Endothelial cell (in vitro differentiated cells): ENCODE data around the gene ARL13B. TPM values are rescaled to one million over a fixed set of nuclear protein-coding genes. Genes with fewer than 3 reads are reported as not detected.
"Not testable (repeated sequence)": the region's sequence is repeated elsewhere in the genome, so short reads cannot be mapped to it uniquely, and the experiment has no call there.

ENCODE experiments used
- DNase-seq: peaks from one replicate; pipeline ENCODE4 v3.0.0; 2021; ENCODE audit warnings: low spot score
- H3K27ac Mint-ChIP-seq: one replicate; pipeline ENCODE4 v1.8.0; 2021; ENCODE audit warnings: mixed read lengths, inconsistent platforms; ENCODE audit not compliant: unreplicated experiment
- H3K27me3 Mint-ChIP-seq: one replicate; pipeline ENCODE4 v1.8.0; 2021; ENCODE audit warnings: mild to moderate bottlenecking, moderate library complexity, mixed read lengths, inconsistent platforms; ENCODE audit not compliant: unreplicated experiment
- H3K36me3 Mint-ChIP-seq: one replicate; pipeline ENCODE4 v1.8.0; 2021; ENCODE audit warnings: mild to moderate bottlenecking, low read depth, mixed read lengths, inconsistent platforms; ENCODE audit not compliant: unreplicated experiment
- H3K4me1 Mint-ChIP-seq: one replicate; pipeline ENCODE4 v1.8.0; 2021; ENCODE audit warnings: mild to moderate bottlenecking, mixed read lengths, inconsistent platforms; ENCODE audit not compliant: unreplicated experiment
- H3K4me3 Mint-ChIP-seq: one replicate; pipeline ENCODE4 v1.8.0; 2021; ENCODE audit warnings: mild to moderate bottlenecking, mixed read lengths, inconsistent platforms; ENCODE audit not compliant: unreplicated experiment
- H3K9me3 Mint-ChIP-seq: one replicate; pipeline ENCODE4 v1.8.0; 2021; ENCODE audit warnings: mixed read lengths, inconsistent platforms; ENCODE audit not compliant: unreplicated experiment
- total RNA-seq: library from RNA; stranded (reverse); fragmentation: NEBNext Ultra II Directional; extraction: Animal tissue kit (Norgen Biotek cat#: 25700); gene quantifications from one replicate; pipeline ENCODE4 v1.2.1, GENCODE V29; 2021; ENCODE audit not compliant: unreplicated experiment
- TF ChIP-seq, protein P1 (sequence below): fragments of 200-600 bp; sonication (generic); IDR thresholded peaks from one replicate; pipeline ENCODE4 v1.5.0; 2021; ENCODE audit warnings: antibody characterized with exemption; ENCODE audit not compliant: unreplicated experiment

Gene ARL13B
- total RNA-seq, 1 donor from 2014 or later = 15.3 TPM

DNA sequence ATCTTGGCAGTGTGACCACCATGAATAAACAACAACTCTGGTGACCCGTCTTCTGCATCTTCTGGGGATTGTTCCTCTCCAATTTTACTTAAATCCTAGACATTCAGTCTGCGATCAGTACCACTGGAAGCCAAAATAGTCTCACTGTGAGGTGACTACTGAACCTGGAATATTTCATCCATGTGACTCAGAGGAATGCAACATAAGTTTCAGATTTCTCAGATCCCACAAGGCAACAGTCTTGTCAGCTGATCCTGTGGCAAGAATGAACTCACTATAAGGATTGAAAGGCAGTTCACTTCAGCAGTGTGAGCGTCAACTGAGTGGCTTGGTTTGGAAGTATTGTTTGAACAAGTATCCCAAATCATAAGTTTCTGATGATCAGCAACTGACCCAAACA lies 96.1 kb downstream of the ARL13B start:
- no peak for DNase-seq
- TF ChIP-seq, protein P1, sequence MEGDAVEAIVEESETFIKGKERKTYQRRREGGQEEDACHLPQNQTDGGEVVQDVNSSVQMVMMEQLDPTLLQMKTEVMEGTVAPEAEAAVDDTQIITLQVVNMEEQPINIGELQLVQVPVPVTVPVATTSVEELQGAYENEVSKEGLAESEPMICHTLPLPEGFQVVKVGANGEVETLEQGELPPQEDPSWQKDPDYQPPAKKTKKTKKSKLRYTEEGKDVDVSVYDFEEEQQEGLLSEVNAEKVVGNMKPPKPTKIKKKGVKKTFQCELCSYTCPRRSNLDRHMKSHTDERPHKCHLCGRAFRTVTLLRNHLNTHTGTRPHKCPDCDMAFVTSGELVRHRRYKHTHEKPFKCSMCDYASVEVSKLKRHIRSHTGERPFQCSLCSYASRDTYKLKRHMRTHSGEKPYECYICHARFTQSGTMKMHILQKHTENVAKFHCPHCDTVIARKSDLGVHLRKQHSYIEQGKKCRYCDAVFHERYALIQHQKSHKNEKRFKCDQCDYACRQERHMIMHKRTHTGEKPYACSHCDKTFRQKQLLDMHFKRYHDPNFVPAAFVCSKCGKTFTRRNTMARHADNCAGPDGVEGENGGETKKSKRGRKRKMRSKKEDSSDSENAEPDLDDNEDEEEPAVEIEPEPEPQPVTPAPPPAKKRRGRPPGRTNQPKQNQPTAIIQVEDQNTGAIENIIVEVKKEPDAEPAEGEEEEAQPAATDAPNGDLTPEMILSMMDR = no peak
- H3K36me3 Mint-ChIP-seq = peaks cover 9% of the 10 kb centered on the region
- no peak overlapping the region for H3K4me3 Mint-ChIP-seq
- H3K27ac Mint-ChIP-seq = no peak overlapping the region
- peaks cover 9% of the 10 kb centered on the region for H3K4me1 Mint-ChIP-seq
- H3K9me3 Mint-ChIP-seq = no peaks in the 10 kb centered on the region
- peaks cover 5% of the 10 kb centered on the region for H3K27me3 Mint-ChIP-seq

DNA sequence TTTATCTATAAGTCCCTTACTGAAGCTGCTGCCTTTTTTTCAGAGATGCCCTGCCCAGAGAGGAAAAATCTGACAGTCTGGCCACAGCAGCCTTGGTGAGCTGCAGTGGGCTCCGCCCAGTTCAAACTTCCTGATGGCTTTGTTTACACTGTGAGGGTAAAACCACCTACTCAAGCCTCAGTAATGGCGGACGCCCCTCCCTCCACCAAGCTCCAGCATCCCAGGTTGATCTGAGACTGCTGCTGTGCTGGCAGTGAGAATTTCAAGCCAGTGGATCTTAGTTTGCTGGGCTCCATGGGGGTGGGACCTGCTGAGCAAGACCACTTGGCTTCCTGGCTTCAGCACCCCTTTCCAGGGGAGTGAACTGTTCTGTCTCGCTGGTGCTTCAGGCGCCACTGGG lies 100.6 kb downstream of the ARL13B start:
- DNase-seq, H3K27me3 Mint-ChIP-seq, H3K36me3 Mint-ChIP-seq, H3K4me1 Mint-ChIP-seq, H3K27ac Mint-ChIP-seq, H3K4me3 Mint-ChIP-seq, H3K9me3 Mint-ChIP-seq: not testable (repeated sequence)

DNA sequence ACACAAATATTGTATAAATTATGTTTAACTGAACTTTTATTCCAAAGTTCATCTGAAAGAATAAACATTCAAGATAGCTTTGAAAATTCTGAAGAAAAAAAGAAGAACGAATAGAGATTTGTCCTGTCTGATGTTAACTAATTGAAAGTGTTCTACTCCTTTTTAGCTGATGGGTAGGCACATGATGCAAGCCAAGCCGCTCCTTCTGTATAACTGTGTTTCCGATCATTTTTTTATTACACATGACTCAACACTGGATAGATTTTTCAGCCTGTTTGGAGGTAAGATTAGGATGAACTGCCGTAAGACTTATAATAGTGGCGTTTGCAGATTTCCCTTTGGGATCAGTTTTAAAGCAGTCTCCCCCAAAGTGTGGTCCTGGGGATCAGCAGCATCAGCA lies 101.9 kb downstream of the ARL13B start:
- Mint-ChIP-seq H3K27ac (no peak overlapping the region), H3K4me3 (no peak overlapping the region), H3K36me3 (no peaks in the 10 kb centered on the region), H3K27me3 (peaks cover 2% of the 10 kb centered on the region), H3K9me3 (no peaks in the 10 kb centered on the region), H3K4me1 (no peaks in the 10 kb centered on the region)
- TF ChIP-seq, protein P1 = no peak
- no peak for DNase-seq

DNA sequence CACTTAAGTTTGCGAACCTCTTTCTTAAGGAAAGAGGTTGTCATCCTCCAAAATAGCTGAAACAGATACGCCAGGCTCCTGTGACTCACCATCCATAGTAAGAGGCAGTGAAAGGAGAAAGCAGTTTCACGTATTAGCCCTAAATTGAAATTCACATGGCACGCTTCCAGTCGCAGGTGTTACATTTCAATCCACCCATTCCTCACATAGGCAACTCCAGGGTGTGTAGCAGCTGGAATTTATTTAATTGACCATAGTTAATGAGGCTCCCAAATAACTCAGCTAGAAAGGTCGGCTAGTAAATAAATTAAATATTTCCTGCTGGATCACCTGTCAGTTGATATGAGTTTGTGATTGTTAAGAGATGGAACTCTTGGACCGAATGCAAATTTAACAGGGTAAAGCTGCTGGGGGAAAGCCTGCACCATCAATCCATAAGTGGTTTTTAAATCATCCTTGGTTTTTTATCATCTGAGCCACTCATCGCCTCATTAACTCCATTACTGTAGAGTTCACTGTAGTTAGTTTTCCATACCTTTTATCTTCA lies 102.5 kb downstream of the ARL13B start:
- no peak overlapping the region for H3K27ac Mint-ChIP-seq
- no peak overlapping the region for H3K4me3 Mint-ChIP-seq
- DNase-seq = no peak
- H3K4me1 Mint-ChIP-seq = no peaks in the 10 kb centered on the region
- H3K36me3 Mint-ChIP-seq = no peaks in the 10 kb centered on the region
- TF ChIP-seq, protein P1 = no peak
- H3K9me3 Mint-ChIP-seq = no peaks in the 10 kb centered on the region
- peaks cover 2% of the 10 kb centered on the region for H3K27me3 Mint-ChIP-seq

DNA sequence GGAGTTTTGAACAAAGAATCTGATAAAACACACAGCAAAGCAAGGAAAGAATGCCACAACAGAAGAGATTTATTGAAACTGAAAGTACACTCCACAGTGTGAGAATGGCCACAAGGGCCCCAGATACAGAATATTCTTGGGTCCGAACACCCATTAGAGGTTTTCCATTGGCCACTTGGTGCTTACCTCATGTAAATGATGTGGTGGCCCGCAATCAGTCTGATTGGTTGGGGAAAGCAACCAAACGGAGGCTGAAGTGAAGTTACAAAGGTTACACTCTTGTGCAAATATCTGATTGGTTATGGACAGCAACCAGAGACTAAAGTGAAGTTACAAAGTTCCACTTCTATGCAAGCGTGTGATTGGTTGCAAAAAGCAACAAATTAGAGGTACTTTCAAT lies 103.3 kb downstream of the ARL13B start:
- Mint-ChIP-seq H3K27ac (no peak overlapping the region), H3K36me3 (peaks cover 3% of the 10 kb centered on the region), H3K27me3 (peaks cover 2% of the 10 kb centered on the region), H3K9me3 (no peaks in the 10 kb centered on the region), H3K4me3 (no peak overlapping the region), H3K4me1 (no peaks in the 10 kb centered on the region)
- DNase-seq = no peak
- TF ChIP-seq, protein P1 = no peak
